ENCODE measurements around the gene EZH2.

The EZH2 gene

GRCh38 chr7:148884049-148884298 lies at the start of gene EZH2:
Gene EZH2 (minus strand): TSS chr7:148884291. CDS start chr7:148847298, 36,993 bp downstream.
- no peak for DNase-seq

DNA sequence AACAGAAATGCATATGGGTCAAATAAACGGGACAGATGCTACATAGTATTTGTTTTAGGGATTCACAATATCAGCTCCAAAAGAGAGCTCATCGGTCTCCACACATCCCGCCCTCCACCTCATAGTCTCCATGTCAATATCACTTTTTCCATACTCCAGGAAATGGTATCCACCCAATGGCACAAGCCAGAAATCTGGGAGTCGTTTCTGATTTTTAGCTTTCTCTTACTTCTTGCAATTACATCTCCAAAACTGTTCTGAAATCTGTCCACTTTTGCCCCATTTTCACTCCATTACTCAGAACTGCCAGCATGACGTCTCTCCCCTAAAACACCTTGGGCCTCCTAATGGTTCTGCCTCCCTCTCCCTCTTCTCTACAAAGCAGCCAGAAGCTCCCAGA lies 47.4 kb upstream of the EZH2 start:
- no peak for DNase-seq

DNA sequence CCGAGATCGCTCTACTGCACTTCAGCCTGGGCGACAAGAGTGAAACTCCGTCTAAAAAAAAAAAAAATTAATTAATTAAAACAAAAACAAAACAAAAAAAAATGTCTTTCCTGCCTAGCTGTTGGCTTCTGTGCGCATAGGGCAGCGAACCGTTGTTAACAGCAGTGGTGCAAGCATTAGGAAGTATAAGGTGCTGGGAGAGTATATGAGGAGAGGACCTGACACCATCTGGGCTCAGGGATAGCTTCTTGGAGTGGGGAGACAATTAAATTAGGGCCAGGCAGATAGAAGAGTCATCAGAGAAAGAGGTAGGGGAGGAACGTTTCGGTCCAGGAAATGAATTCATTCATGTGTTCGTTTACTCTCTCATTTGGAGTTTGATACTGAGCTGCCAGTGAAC lies 46.2 kb upstream of the EZH2 start:
- no peak for DNase-seq

- no peak for DNase-seq
Observed at GRCh38 chr7:148929176-148929575, 45.1 kb upstream of the EZH2 start.

DNA sequence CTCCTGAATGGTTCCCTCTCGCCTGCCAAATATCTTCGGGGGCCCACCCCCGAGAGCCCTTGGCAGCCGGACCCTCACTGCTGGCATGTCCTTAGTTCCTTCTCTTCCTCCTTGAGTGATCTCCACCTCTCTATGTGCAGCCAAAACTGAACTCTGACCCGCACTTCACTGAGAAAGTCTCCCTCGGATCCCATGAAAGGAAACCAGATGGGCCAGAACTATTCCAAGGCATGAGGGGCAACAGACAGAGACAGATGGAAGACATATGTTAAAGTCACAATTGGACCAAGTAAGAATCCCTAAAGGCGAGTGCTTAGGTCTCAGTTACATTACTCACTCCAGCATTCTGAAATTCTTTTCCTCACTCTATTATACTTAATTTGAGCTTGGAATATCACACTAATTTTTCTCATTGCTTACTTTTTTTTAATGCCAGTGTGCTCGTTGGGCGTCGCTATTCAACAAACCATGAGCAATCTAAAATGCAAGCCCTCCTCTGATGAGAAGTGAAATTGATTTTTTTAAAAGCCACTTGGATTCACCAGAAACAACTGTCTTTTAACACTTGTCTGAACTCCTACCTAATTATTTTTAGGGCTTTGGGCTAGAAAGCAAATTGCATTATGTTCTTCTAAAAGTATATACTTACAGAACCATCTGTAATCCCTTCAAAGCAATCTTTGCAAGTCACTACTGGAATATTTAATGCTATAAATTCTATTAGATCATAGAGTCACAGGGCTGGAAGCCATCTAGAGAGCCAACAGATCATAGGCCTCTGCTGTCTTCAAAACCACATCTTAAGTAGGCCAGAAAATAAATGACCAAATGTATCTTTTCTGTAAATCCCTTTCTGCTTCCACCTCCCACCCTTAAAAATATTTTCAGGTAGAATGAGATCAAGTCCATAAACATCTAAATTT lies 43.3 kb upstream of the EZH2 start:
- no peak for DNase-seq

- DNase-seq, result no peak
Observed at GRCh38 chr7:148925836-148926235, 41.7 kb upstream of the EZH2 start.

DNA sequence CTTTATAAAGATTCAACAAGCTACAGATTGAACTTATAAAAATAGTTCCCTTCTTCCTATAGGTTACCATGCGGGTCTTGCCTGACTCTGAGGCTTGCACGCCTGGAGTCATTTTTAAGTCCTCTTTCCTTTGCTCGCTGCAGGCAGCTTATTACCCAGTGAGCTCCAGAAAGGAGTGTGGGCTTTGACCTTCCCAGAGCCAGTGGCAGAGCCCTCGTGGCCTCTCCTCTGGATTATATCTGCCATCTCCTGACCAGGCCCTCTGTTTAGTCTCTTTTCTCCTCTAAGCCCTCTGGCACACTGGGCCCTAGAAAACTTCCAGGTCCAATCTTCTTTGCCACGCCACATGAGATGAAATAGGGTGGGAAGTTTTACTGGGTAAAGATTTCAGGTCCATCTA lies 39.9 kb upstream of the EZH2 start:
- DNase-seq, result no peak

- DNase-seq, result no peak
Observed at GRCh38 chr7:148921806-148922205, 37.7 kb upstream of the EZH2 start.

DNA sequence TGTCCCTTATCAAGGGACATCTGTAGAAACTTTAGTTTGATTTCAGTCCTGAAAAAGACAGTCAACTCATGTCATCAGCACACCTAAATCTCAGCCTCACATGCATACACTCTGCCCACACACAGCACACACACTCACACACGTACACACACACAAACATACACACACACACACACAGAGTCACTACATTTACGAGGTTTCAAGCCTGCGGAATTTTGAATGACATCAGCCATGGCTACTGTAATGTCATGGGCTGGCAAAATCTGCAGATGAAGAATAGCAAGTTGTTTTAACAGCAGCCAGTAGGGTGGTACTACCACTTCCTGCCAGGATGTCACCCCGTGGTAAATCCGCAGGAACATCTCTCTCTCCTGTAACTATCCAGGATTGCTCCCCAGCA lies 37.1 kb upstream of the EZH2 start:
- DNase-seq, result no peak

GRCh38 chr7:148919859-148920258 lies 35.8 kb upstream of the EZH2 start:
- DNase-seq, result peak; percentile 67

DNA sequence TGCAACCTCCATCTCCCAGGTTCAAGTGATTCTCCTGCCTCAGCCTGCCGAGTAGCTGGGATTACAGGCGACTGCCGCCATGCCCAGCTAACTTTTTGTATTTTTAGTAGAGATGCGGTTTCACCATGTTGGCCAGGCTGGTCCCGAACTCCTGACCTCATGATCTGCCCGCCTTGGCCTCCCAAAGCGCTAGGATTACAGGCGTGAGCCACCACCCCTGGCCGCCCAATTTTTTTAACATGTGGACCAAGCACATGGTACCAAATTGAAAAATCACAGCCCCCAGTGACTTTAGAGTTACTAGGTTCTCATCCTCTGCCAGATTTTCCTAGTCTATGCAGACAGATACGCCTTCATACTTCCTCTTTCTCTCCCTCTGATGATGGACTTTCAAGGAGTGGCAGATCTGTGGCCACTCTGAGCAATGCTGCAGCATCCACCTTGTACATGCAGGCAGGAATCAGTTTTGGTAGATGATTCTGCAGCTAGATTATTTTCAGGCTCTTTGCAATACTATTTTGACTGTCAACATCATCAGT lies 34.0 kb upstream of the EZH2 start:
- no peak for DNase-seq

- DNase-seq, result no peak
Observed at GRCh38 chr7:148916186-148916585, 32.1 kb upstream of the EZH2 start.

- DNase-seq, result peak; percentile 50
Observed at GRCh38 chr7:148915211-148915610, 31.1 kb upstream of the EZH2 start.

- peak; percentile 90 for DNase-seq
Observed at GRCh38 chr7:148914208-148914777, 30.2 kb upstream of the EZH2 start.

DNA sequence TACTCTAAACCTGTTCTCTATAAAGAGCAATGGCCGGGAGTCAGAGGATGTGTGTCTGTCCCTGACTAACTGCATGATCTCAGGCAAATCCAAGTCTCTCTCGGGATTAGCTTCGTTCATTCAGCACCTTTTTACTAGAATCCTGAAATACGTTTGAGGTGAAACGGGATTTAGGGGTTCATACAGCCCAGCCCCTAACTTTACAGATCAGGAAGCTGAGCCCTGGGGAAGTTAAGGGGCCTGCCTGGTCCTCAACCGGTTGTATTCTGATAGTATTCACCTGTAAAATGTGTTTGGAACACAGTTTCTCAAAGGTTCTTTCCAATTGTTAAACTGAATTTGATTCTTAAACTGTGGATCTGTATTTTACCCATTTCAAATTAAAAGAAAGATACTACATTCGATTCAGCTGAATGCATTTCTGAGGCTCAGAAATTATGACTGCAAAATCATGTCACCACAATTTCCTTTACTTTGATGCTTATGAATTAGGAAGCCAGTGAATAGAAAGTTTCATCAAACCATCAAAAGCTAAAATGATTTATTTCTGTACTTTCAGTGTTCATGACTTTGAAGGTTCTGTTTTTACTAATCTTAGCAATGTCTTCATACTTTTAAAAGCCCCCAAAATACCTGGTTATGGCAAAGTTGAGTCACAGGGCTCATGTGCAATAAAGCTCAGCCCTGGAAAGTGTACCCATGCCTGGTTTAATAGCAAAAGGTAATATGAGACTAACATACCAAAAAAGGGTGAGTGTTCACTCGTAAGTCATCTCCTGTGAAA lies 28.9 kb upstream of the EZH2 start:
- peak; percentile 91 for DNase-seq

- DNase-seq, result peak; percentile 10
Observed at GRCh38 chr7:148912151-148912550, 28.1 kb upstream of the EZH2 start.

DNA sequence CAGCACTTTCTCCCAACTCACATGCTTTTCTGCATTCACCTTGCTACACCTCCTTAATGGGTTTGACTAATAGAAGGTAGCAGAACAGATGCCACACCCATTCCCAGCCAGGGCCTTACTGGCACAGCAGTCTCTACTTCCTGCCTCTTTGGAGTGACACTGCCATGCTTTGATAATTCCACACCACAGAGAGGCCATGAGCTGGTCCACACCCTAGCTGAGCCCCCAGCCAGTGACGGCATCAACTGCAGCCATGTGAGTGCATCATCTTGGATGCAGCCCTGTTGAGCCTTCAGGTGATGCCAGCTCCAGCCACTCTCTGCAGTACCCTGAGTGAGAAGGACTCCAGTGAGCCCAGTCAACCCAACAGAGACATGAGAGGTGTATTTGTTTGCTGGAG lies 27.5 kb upstream of the EZH2 start:
- peak; percentile 31 for DNase-seq

DNA sequence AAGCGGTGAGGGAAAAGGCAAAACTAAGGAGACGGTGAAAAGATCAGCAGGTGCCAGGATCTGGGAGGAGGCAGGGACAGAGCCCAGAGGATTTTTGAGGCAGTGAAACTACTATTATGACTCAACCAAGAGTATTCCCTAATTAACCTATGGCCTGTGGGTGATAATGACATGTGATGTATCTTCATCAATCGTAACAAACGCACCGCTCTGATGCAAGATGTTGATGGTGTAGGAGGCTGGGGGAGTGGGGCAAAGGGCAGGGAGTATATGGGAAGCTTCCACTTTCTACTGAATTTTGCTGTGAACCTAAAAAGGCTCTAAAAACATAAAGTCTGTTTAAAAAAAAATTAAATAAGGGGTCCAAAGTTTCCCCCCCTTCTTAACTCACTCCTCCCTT lies 25.5 kb upstream of the EZH2 start:
- DNase-seq, result no peak

- no peak for DNase-seq
Observed at GRCh38 chr7:148906707-148907498, 22.8 kb upstream of the EZH2 start.

DNA sequence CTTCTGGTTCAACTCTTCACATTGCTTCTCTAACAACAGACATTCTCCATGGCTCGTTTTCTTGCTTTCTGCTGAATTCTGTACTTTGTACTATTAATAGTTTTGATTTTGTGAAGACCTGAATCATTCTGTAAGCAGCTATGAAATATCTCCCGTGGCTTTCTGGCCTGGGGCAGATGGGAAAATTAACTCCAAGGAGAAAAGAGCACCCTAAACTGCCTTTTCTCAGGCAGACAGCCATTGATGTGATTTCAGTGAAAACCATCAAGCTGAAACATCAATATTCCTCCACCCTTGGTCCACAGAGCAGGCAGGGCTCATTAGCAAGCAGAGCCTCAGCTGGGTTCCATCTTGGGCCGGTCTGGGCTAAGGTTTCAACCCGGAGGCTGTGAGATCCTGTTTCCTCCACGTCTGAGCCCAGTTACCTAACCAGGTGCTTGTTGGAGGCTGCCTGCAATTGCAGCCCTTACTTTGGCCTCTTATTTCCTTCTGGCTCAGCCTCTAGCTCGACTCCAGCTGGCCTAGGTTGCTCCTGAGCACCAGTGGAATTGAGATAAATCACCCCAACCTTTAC lies 21.1 kb upstream of the EZH2 start:
- DNase-seq, result no peak

- DNase-seq, result no peak
Observed at GRCh38 chr7:148903504-148903903, 19.4 kb upstream of the EZH2 start.

- DNase-seq, result no peak
Observed at GRCh38 chr7:148901178-148901577, 17.1 kb upstream of the EZH2 start.

Data from activated CD4-positive, alpha-beta T cell treated with anti-CD3 and anti-CD28 coated beads, Interleukin-2, Interleukin-6, amounts not matched to agents 100 ng/mL and 50 ng/mL, durations not matched to agents 16 hours and 8 hours (primary cell).